Measurements from ENCODE around the gene C5AR2.
A peak's percentile ranks its signal among the peaks of the same experiment; 100 is the strongest.
"Not testable (repeated sequence)": the region's sequence is repeated elsewhere in the genome, so short reads cannot be mapped to it uniquely, and the experiment has no call there.

Gene C5AR2

GRCh38 chr19:47363758-47364531 lies 32.0 kb downstream of the C5AR2 start:
- DNase-seq (ENCODE audit: low spot score) = no peak

- DNase-seq (ENCODE audit: low spot score) = not testable (repeated sequence)
Observed at GRCh38 chr19:47365455-47365854, 33.5 kb downstream of the C5AR2 start.

GRCh38 chr19:47370045-47370611 lies 38.2 kb downstream of the C5AR2 start:
- DNase-seq (ENCODE audit: low spot score) = no peak

- DNase-seq (ENCODE audit: low spot score) = no peak
Observed at GRCh38 chr19:47371261-47371660, 39.3 kb downstream of the C5AR2 start.

- DNase-seq (ENCODE audit: low spot score) = no peak
Observed at GRCh38 chr19:47372603-47373002, 40.6 kb downstream of the C5AR2 start.

GRCh38 chr19:47373246-47374240 lies 41.6 kb downstream of the C5AR2 start:
- no peak for DNase-seq (ENCODE audit: low spot score)

GRCh38 chr19:47374876-47375693 lies 43.1 kb downstream of the C5AR2 start:
- no peak for DNase-seq (ENCODE audit: low spot score)

- DNase-seq (ENCODE audit: low spot score) = no peak
Observed at GRCh38 chr19:47375694-47376588, 44.0 kb downstream of the C5AR2 start.

GRCh38 chr19:47376589-47377144 lies 44.7 kb downstream of the C5AR2 start:
- DNase-seq (ENCODE audit: low spot score) = no peak

- DNase-seq (ENCODE audit: low spot score) = no peak
Observed at GRCh38 chr19:47377208-47377701, 45.3 kb downstream of the C5AR2 start.

- DNase-seq (ENCODE audit: low spot score) = no peak
Observed at GRCh38 chr19:47377801-47378200, 45.8 kb downstream of the C5AR2 start.

- DNase-seq (ENCODE audit: low spot score) = no peak
Observed at GRCh38 chr19:47378246-47378645, 46.3 kb downstream of the C5AR2 start.

GRCh38 chr19:47379381-47379938 lies 47.5 kb downstream of the C5AR2 start:
- DNase-seq (ENCODE audit: low spot score) = no peak

GRCh38 chr19:47380559-47380958 lies 48.6 kb downstream of the C5AR2 start:
- DNase-seq (ENCODE audit: low spot score) = no peak

GRCh38 chr19:47381121-47381520 lies 49.1 kb downstream of the C5AR2 start:
- no peak for DNase-seq (ENCODE audit: low spot score)

GRCh38 chr19:47381653-47382279 lies 49.8 kb downstream of the C5AR2 start:
- DNase-seq (ENCODE audit: low spot score) = peak; percentile 20

- not testable (repeated sequence) for DNase-seq (ENCODE audit: low spot score)
Observed at GRCh38 chr19:47383890-47384289, 51.9 kb downstream of the C5AR2 start.

GRCh38 chr19:47384533-47384932 lies 52.6 kb downstream of the C5AR2 start:
- not testable (repeated sequence) for DNase-seq (ENCODE audit: low spot score)

- not testable (repeated sequence) for DNase-seq (ENCODE audit: low spot score)
Observed at GRCh38 chr19:47386582-47386981, 54.6 kb downstream of the C5AR2 start.

Data from CD4-positive, alpha-beta T cell treated with Interleukin-6 at 100 ng/mL for 8 hours (primary cell).